H54 (cell line): ENCODE data around the gene SRP9.

ENCODE experiments used
- DNase-seq: peaks from one replicate; pipeline ENCODE4 v3.0.0; 2011; ENCODE audit warnings: low spot score, mixed read lengths; ENCODE audit not compliant: insufficient read length
- FAIRE-seq: peaks from 3 replicates; lab custom pipeline; 2011; peaks lifted over from hg19 to GRCh38; lab: Jason Lieb, UNC
- POLR2A ChIP-seq: IDR thresholded peaks from 2 replicates; pipeline ENCODE4 v1.6.1; 2011; ENCODE audit warnings: low read depth, mild to moderate bottlenecking, low read length

The SRP9 gene

GRCh38 chr1:225777583-225778336 is at the start of gene SRP9:
TSS of gene SRP9 (plus strand) at chr1:225777826. CDS start at chr1:225777941, 115 bp downstream.
- TF ChIP-seq POLR2A: peak; percentile 62; the same call in 1 of the 2 replicates
- peak; percentile 90 for DNase-seq
- peak; percentile 86 for FAIRE-seq

- DNase-seq: no peak
- TF ChIP-seq POLR2A: no peak
- FAIRE-seq: no peak
Measured at GRCh38 chr1:225731491-225731890, 46.1 kb upstream of the SRP9 start.

- no peak for FAIRE-seq
- no peak for TF ChIP-seq POLR2A
- DNase-seq: no peak
Measured at GRCh38 chr1:225733254-225733653, 44.4 kb upstream of the SRP9 start.

- FAIRE-seq (peak; percentile 65), DNase-seq (peak; percentile 80)
- TF ChIP-seq POLR2A: no peak
Measured at GRCh38 chr1:225735252-225736149, 42.1 kb upstream of the SRP9 start.

- DNase-seq: no peak
- TF ChIP-seq POLR2A: no peak
- FAIRE-seq: no peak
Measured at GRCh38 chr1:225736437-225737098, 41.1 kb upstream of the SRP9 start.

- peak; percentile 60 for FAIRE-seq
- TF ChIP-seq POLR2A: no peak
- peak; percentile 44 for DNase-seq
Measured at GRCh38 chr1:225737161-225737560, 40.5 kb upstream of the SRP9 start.

- no peak for DNase-seq
- no peak for TF ChIP-seq POLR2A
- FAIRE-seq: no peak
Measured at GRCh38 chr1:225737866-225738265, 39.8 kb upstream of the SRP9 start.

GRCh38 chr1:225738763-225739162 is 38.9 kb upstream of the SRP9 start:
- DNase-seq (no peak), FAIRE-seq (no peak)
- no peak for TF ChIP-seq POLR2A

GRCh38 chr1:225739542-225740107 is 38.0 kb upstream of the SRP9 start:
- FAIRE-seq: no peak
- DNase-seq: no peak
- no peak for TF ChIP-seq POLR2A

- no peak for DNase-seq
- TF ChIP-seq POLR2A: no peak
- FAIRE-seq: no peak
Measured at GRCh38 chr1:225744745-225745144, 32.9 kb upstream of the SRP9 start.

- no peak for TF ChIP-seq POLR2A
- DNase-seq (no peak), FAIRE-seq (no peak)
Measured at GRCh38 chr1:225745273-225745672, 32.4 kb upstream of the SRP9 start.

- peak; percentile 72 for DNase-seq
- FAIRE-seq: no peak
- peak; percentile 44; the same call in 1 of the 2 replicates for TF ChIP-seq POLR2A
Measured at GRCh38 chr1:225746361-225747179, 31.1 kb upstream of the SRP9 start.

- DNase-seq (no peak), FAIRE-seq (no peak)
- TF ChIP-seq POLR2A: no peak
Measured at GRCh38 chr1:225747566-225747965, 30.1 kb upstream of the SRP9 start.
